ENCODE measurements around the gene GGA1. TPM values are rescaled to one million over a fixed set of nuclear protein-coding genes. Genes with fewer than 3 reads are reported as not detected.

The GGA1 gene
- total and polyA plus RNA-seq, 10 of the 15 experiments (the other 5 are each of a cell fraction or from before 2014, with no cell fraction given) = 1.4 to 79.4 (median 44.4) TPM

DNA sequence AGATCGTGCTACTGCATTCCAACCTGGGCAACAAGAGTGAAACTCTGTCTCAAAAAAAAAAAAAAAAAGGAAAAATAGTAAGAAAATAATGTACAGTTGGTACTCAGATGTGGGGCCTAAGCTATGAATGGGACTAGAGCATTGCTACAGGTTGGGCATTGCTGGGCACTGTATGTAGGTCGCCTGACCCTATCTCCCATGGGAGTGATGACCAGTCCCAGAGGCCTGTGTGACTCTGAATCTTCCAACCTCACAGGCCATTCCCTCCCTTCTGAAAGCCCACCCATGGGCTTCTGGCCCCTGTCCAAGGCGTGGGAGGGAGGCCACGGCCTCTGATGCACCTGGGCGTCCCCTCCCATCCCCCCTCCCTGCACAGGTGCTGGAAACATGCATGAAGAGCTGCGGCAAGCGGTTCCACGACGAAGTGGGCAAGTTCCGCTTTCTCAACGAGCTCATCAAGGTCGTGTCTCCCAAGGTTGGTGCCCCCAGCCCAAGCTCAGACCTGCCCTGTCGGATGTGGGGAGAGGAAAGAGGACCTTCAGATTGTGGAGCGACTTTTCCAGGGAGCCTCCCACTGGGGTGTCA lies 9.5 kb downstream of the GGA1 start (continued):
- no peak for TF ChIP-seq ATF7 (IDR thresholded peaks at IDR 0.05; ENCODE audit: low read depth)
- TF ChIP-seq MEF2A (IDR thresholded peaks at IDR 0.05; ENCODE audit: insufficient read depth, low read depth, low read length) = no peak
- TF ChIP-seq, protein P1, sequence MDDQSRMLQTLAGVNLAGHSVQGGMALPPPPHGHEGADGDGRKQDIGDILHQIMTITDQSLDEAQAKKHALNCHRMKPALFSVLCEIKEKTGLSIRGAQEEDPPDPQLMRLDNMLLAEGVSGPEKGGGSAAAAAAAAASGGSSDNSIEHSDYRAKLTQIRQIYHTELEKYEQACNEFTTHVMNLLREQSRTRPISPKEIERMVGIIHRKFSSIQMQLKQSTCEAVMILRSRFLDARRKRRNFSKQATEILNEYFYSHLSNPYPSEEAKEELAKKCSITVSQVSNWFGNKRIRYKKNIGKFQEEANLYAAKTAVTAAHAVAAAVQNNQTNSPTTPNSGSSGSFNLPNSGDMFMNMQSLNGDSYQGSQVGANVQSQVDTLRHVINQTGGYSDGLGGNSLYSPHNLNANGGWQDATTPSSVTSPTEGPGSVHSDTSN (IDR thresholded peaks at IDR 0.05; ENCODE audit: insufficient replicate concordance, low read depth, low read length) = no peak
- TF ChIP-seq HDAC6 (IDR thresholded peaks at IDR 0.05; ENCODE audit: unreplicated experiment) = no peak
- no peak for TF ChIP-seq EZH2 (IDR thresholded peaks at IDR 0.05; ENCODE audit: borderline replicate concordance, control insufficient read depth, low read depth, low read length)
- TF ChIP-seq IRF3 (IDR thresholded peaks at IDR 0.05) = no peak
- TF ChIP-seq CTCF (IDR thresholded peaks at IDR 0.05 in 2 of 3, conservative IDR thresholded peaks at IDR 0.05 in 1 of 3; ENCODE audit: control insufficient read depth in 2 of 3, extremely low read depth in 1 of 3, insufficient read depth in 1 of 3, low read depth in 3 of 3, low read length in 3 of 3) = no peak
- peak; percentile 68 for TF ChIP-seq MEF2B (IDR thresholded peaks at IDR 0.05; ENCODE audit: partially characterized antibody, poor library complexity, severe bottlenecking)
- no peak for TF ChIP-seq NR2C2 (IDR thresholded peaks at IDR 0.05; ENCODE audit: borderline replicate concordance, control insufficient read depth, insufficient read length, low read depth)
- peak; percentile 87 for TF ChIP-seq TCF12 (IDR thresholded peaks at IDR 0.05; ENCODE audit: low read depth, low read length)
- peak in 1 of 2 experiments; percentile 47; a peak in 1 of 3 replicates for TF ChIP-seq EGR1 (IDR thresholded peaks at IDR 0.05; ENCODE audit: borderline replicate concordance in 1 of 2, low read depth in 2 of 2, low read length in 2 of 2)
- no peak for TF ChIP-seq CBFB (IDR thresholded peaks at IDR 0.05; ENCODE audit: low read depth)
- no peak for TF ChIP-seq ZSCAN29 (IDR thresholded peaks at IDR 0.05)
- no peak for TF ChIP-seq MYC (IDR thresholded peaks at IDR 0.05; ENCODE audit: insufficient read depth, insufficient read length, insufficient replicate concordance, low read length, severe bottlenecking)
- no peak for TF ChIP-seq ZNF687 (IDR thresholded peaks at IDR 0.05)

All from GM12878 (cell line).